ENCODE measurements around the gene GATAD2B. TPM values are rescaled to one million over a fixed set of nuclear protein-coding genes. Genes with fewer than 3 reads are reported as not detected.
A peak's percentile ranks its signal among the peaks of the same experiment; 100 is the strongest.

GATAD2B gene
- total RNA-seq, 1 donor from 2014 or later, result 4.0 TPM

DNA sequence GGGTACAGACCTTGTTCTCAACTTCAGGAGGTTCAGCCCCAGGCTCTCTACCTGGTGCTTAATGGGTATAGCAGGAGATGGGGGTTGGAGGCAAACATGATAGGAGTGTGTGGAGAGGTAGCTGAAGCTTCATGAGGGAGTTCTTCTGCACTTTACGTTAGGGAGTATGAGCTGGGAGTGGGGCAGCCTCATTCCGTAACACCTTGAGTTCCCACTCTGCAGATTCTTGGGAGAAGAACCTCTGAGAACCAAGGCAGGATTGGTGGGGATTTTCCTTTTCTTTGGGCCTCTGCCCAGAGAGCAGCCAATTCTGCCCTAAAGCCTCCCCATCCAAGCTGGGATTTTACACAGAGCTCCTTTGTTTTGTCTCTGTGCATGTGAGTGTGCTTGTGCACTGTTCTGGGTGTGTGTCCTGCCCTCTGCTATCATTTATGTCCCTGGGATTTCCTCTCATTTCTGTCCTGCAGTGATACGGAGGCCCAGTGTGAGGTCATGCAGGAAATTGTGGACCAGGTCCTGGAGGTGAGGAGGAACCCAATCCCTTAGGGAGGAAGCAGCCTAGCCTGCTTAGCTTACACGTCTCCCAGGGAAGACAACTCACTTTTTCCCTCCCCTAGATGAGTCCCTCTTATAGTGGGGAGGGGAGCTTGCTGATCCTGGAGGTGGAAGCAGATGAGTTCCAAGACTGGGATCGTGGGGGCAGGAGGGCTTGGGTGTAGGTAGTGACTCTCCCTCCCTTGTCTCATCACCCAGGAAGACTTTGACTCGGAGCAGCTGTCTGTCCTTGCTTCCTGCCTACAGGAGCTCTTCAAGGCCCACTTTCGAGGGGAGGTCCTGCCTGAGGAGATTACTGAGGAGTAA, 159.2 kb downstream of the GATAD2B start:
- DNase-seq (ENCODE audit: low read depth in 2 of 2), result peak; percentile 84

DNA sequence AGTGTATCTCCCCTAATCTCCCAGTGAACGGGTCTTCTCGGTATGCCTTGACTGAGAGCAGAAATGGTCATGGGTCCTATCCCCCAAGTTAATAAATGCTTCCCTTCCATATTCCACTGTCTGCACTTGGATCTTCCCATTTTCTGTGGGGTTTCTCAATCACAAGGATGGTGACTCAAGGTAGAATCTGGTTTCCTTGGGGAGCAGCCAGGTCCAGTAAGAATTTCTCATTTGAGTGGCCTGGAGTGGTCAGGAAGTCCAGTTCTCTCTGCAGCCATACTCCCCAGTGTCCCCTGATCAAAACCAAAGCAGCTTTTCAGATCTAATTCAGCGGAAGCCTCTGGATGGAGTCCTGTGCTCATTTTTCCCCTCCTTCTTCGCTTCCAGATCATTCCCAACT, 162.3 kb downstream of the GATAD2B start:
- DNase-seq (ENCODE audit: low read depth in 2 of 2), result no peak

Other genes with a start within 250 kb of the GATAD2B start
- gene NPR1, start 244.3 kb downstream of the GATAD2B start, total RNA-seq, result 9.4 and 50.6 TPM in 2 replicates
- 16.4 and 20.7 TPM in 2 replicates for gene INTS3, start 194.9 kb downstream of the GATAD2B start, total RNA-seq
- 30.4 and 56.1 TPM in 2 replicates for gene SLC27A3, start 147.6 kb downstream of the GATAD2B start, total RNA-seq
- 6.7 and 13.9 TPM in 2 replicates for gene DENND4B, start 23.7 kb upstream of the GATAD2B start, total RNA-seq
- 2.3 and 3.3 TPM in 2 replicates for gene CRTC2, start 35.6 kb upstream of the GATAD2B start, total RNA-seq
- gene SLC39A1, start 40.6 kb upstream of the GATAD2B start, total RNA-seq, result 86.8 and 136 TPM in 2 replicates
- gene CREB3L4, start 44.9 kb upstream of the GATAD2B start, total RNA-seq, result 6.8 and 8.7 TPM in 2 replicates
- 78.3 and 109 TPM in 2 replicates for gene JTB, start 54.7 kb upstream of the GATAD2B start, total RNA-seq
- gene RAB13, start 63.4 kb upstream of the GATAD2B start, total RNA-seq, result 35.4 and 61.8 TPM in 2 replicates
- 1,374 and 1,459 TPM in 2 replicates for gene RPS27, start 67.8 kb upstream of the GATAD2B start, total RNA-seq
- under 0.01 TPM in 2 replicates for gene NUP210L, start 232.1 kb upstream of the GATAD2B start, total RNA-seq

All from dermis microvascular lymphatic vessel endothelial cell (primary cell).